GM21360 (cell line): ENCODE results near the gene CTNND1.
"Not testable (repeated sequence)": the region's sequence is repeated elsewhere in the genome, so short reads cannot be mapped to it uniquely, and the experiment has no call there.

ENCODE experiments used
- ATAC-seq: cut with Tn5 transposase; IDR thresholded peaks from one replicate; pipeline ENCODE4 v1.9.1; 2021; ENCODE audit warnings: mild to moderate bottlenecking, moderate library complexity; ENCODE audit not compliant: unreplicated experiment

CTNND1 gene

GRCh38 chr11:57792060-57792541 lies 30.5 kb downstream of the CTNND1 start:
- peak; percentile 78 for ATAC-seq

GRCh38 chr11:57792870-57793269 lies 31.3 kb downstream of the CTNND1 start:
- ATAC-seq, result no peak

- no peak for ATAC-seq
These were observed 31.9 kb downstream of the CTNND1 start for GRCh38 chr11:57793351-57794115.

- ATAC-seq, result no peak
These were observed 37.4 kb downstream of the CTNND1 start for GRCh38 chr11:57798905-57799559.

- peak; percentile 75 for ATAC-seq
These were observed 39.0 kb downstream of the CTNND1 start for GRCh38 chr11:57800444-57801182.

GRCh38 chr11:57801183-57801485 lies 39.5 kb downstream of the CTNND1 start:
- ATAC-seq, result no peak

- no peak for ATAC-seq
These were observed 40.8 kb downstream of the CTNND1 start for GRCh38 chr11:57802411-57802810.

GRCh38 chr11:57804466-57804865 lies 42.9 kb downstream of the CTNND1 start:
- ATAC-seq, result no peak

- no peak for ATAC-seq
These were observed 44.2 kb downstream of the CTNND1 start for GRCh38 chr11:57805780-57806179.

- ATAC-seq, result no peak
These were observed 51.0 kb downstream of the CTNND1 start for GRCh38 chr11:57812634-57813033.

GRCh38 chr11:57815476-57815875 lies 53.9 kb downstream of the CTNND1 start:
- ATAC-seq, result peak; percentile 86

- no peak for ATAC-seq
These were observed 54.3 kb downstream of the CTNND1 start for GRCh38 chr11:57815877-57816276.

- no peak for ATAC-seq
These were observed 57.2 kb downstream of the CTNND1 start for GRCh38 chr11:57818812-57819211.

- ATAC-seq, result no peak
These were observed 57.8 kb downstream of the CTNND1 start for GRCh38 chr11:57819252-57819979.

GRCh38 chr11:57823859-57824258 lies 62.3 kb downstream of the CTNND1 start:
- no peak for ATAC-seq

- no peak for ATAC-seq
These were observed 73.2 kb downstream of the CTNND1 start for GRCh38 chr11:57834852-57835251.

GRCh38 chr11:57838609-57839008 lies 77.0 kb downstream of the CTNND1 start:
- ATAC-seq, result not testable (repeated sequence)

GRCh38 chr11:57842873-57843272 lies 81.3 kb downstream of the CTNND1 start:
- ATAC-seq, result no peak

GRCh38 chr11:57867966-57868365 lies 106.4 kb downstream of the CTNND1 start:
- no peak for ATAC-seq

- ATAC-seq, result no peak
These were observed 106.9 kb downstream of the CTNND1 start for GRCh38 chr11:57868491-57868890.
